ENCODE measurements around the gene SEC14L5. TPM values are rescaled to one million over a fixed set of nuclear protein-coding genes. Genes with fewer than 3 reads are reported as not detected.
"Not testable (repeated sequence)": the region's sequence is repeated elsewhere in the genome, so short reads cannot be mapped to it uniquely, and the experiment has no call there.

The SEC14L5 gene
- total RNA-seq, 2 experiments from 2014 or later, result not detected

GRCh38 chr16:4928227-4928626 is 29.9 kb upstream of the SEC14L5 start:
- CTCF ChIA-PET, result no interaction called here
- POLR2A ChIA-PET, result no interaction called here

DNA sequence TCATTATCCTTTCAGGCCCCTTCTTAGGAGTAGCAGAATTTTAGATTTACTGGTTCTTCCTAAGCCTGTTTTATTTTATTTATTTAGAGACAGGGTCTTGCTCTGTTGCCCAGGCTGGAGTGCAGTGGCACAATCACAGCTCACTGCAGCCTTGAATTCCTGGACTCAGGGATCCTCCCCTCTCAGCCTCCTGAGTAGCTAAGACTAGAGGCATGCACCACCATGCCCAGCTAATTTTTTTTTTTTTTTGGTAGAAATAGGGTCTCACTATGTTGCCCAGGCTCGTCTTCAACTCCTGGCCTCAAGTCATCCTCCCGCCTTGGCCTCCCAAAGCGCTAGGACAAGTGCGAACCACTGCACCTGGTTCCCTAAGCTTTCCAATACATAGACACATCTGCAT is 28.5 kb upstream of the SEC14L5 start:
- POLR2A ChIA-PET, result not testable (repeated sequence)
- CTCF ChIA-PET, result interaction anchor here (0.7 kb wide), 1 partner anchor 591 kb away, joined by 3 read pairs; no protein-coding TSS in a partner anchor

- CTCF ChIA-PET, result no interaction called here
Observed at GRCh38 chr16:4931381-4931780, 26.7 kb upstream of the SEC14L5 start.

DNA sequence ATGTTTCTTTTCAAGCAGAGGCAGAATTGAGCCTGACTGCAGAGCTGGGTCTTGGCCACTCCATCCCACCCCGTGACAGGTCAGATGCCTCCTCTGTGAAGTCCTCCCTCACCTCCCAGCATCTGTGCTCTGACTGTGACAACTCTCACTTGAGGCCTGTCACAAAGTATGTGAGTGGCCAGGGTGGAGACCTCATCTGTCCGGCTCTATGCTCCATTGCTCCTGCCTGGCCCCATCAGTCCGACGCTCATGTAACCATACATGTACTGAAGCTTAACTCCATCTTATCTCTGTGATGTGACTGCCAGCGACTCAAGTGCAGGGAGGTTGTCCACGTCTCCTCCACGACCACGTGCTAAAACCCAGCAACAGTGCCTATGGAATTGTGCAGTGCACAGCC is 24.7 kb upstream of the SEC14L5 start:
- ChIA-PET POLR2A (no interaction called here), CTCF (interaction anchor here (0.6 kb wide), 1 partner anchor 141 kb away, joined by 6 read pairs; no protein-coding TSS in a partner anchor)

More at GRCh38 chr16:4931381-4931780, 26.7 kb upstream of the SEC14L5 start:
- POLR2A ChIA-PET, result no interaction called here

GRCh38 chr16:4933871-4934395 is 24.2 kb upstream of the SEC14L5 start:
- CTCF ChIA-PET, result no interaction called here
- POLR2A ChIA-PET, result no interaction called here

GRCh38 chr16:4934591-4934990 is 23.5 kb upstream of the SEC14L5 start:
- POLR2A ChIA-PET, result no interaction called here

DNA sequence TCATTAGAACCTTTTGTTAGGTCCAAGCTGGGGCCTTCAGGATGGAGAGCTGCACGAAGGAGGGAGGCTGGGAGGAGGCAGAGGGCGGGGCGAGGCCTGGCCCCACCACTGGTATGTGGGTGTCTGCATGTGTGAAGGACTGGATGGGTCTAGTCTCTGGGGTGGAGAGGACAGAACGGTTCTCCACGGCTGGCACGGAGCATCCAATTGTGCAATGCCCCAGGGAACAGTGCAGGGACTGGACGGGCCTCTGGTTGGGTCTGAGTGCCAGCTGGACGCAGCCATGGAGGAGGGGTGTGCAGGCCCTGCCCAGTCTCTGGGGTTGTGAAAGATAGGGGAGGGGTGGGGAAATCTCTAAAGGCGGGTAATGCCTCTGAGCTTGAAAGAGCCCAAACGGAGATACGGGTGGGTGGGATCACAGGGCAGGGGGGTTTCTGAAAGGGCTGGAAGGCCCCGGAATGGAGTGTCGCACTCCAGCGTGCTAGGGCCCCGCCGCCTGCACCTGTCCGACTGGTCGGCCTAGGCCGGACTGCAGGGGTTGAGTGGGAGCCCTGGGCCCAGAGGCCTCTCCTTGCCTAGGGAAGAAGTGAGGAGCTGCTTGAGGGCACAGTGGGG is 22.8 kb upstream of the SEC14L5 start:
- POLR2A ChIA-PET, result no interaction called here
- CTCF ChIA-PET, result no interaction called here

More at GRCh38 chr16:4934591-4934990, 23.5 kb upstream of the SEC14L5 start:
- CTCF ChIA-PET, result no interaction called here

DNA sequence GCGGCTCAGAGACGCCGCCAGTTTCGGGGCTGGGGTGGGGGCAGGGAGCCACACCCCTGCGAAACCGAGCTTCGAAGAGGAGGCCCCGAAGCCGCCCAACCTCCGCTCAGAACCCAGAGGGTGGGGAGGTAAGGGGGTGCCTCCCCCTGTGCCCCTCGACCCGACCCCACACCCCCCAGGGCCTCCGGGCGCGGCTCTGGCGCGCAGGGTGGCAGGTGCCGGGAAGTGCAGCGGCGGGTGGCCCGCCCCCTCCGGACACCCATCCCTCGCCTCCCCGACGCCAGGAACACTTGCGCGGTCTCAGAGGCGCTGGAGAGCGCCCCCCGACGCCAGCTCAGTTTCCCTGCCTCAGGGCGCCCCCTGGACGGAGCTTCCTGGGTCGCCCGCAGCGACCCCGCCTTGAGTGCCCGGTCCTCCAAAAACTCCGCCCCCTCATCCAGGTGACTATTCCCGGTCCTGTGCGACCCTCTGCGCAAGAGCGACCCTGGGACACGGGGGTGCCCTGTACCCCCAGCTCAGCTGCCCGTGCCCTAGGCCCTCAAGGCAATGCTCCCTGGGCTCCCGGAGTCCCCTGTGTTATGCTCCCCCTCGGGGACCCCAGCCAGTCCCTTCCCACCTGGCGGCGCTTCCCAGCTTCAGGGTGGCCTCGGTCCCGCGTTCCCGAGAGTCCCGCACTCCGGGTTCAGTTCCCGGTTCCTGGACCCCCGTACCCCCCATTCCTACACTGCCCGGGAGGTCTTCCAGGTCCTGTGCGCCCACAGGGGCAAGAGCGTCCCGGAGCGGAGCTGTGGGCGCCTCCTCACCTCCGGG is 21.7 kb upstream of the SEC14L5 start:
- POLR2A ChIA-PET, result no interaction called here
- CTCF ChIA-PET, result no interaction called here

DNA sequence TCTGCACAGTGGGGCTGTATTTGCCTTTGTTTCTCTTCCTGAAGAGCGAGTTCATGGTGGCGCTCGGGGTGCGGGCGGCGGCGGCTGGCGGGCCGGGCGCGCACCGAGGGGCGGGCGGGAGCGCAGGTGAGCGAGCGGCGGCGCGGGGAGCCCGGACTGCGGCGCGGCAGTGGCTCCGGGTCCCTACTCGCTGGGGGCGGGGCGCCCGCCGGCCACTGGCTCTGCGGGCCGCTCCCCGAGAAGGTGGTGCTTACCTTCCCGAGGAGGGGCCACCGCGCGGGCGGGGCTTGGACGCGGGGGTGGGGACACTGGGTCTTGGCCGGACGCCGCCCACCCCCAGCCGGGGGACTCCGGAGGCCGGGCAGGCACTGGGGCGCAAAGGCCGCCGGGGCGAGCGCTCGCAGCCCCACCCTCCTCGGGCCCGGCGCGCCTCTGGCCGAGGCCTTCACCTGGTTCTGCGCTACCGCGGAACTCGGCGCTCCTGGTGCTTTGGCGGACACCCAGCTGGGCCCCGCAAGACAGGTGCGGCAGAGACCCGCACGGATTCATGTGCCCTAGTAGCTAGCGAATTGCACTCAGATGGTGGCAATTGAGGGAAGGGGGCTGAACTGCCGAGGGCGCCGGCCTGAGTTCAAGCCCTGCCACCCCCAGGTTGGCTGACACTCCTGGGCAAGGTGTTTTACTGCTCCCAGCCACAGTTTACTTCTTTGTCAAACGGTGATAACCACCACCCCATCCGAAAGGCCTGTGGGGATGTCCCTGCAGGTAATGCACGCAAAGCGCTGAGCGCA is 20.9 kb upstream of the SEC14L5 start, which contains the start of gene PPL:
TSS of gene PPL (minus strand) at position 158 of the 791 bp plus-strand sequence. CDS start at position 55, 103 bp downstream.
- ChIA-PET CTCF (no interaction called here), POLR2A (no interaction called here)

GRCh38 chr16:4937782-4938682 is 20.1 kb upstream of the SEC14L5 start:
- ChIA-PET CTCF (no interaction called here), POLR2A (no interaction called here)

GRCh38 chr16:4938683-4939030 is 19.5 kb upstream of the SEC14L5 start:
- POLR2A ChIA-PET, result no interaction called here
- CTCF ChIA-PET, result no interaction called here

DNA sequence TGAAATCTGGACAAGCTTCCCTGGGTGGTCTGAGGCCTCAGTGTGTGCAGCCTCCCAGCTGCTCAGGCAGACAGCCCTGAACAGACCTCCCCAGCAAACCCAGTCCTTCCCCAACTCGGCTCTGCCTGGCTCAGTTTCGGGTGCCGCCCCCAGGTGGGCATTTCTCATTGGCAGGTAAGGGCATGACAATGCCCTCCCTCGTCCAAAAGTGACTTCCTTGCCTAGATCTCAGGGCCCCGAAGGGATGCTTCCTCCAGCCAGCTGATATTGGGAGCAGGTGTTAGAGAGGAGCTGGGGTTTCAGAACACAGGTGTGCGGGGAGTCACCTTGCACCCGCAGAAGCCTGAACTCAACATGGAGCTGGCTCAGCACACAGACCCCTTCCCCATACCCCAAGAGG is 17.4 kb upstream of the SEC14L5 start:
- CTCF ChIA-PET, result no interaction called here
- POLR2A ChIA-PET, result no interaction called here

GRCh38 chr16:4942481-4942880 is 15.6 kb upstream of the SEC14L5 start:
- ChIA-PET POLR2A (interaction anchor here (0.6 kb wide), 1 partner anchor 647 kb away, joined by 5 read pairs; no protein-coding TSS in a partner anchor), CTCF (interaction anchor here (0.8 kb wide), 1 partner anchor 13 kb away, joined by 3 read pairs; no protein-coding TSS in a partner anchor)

DNA sequence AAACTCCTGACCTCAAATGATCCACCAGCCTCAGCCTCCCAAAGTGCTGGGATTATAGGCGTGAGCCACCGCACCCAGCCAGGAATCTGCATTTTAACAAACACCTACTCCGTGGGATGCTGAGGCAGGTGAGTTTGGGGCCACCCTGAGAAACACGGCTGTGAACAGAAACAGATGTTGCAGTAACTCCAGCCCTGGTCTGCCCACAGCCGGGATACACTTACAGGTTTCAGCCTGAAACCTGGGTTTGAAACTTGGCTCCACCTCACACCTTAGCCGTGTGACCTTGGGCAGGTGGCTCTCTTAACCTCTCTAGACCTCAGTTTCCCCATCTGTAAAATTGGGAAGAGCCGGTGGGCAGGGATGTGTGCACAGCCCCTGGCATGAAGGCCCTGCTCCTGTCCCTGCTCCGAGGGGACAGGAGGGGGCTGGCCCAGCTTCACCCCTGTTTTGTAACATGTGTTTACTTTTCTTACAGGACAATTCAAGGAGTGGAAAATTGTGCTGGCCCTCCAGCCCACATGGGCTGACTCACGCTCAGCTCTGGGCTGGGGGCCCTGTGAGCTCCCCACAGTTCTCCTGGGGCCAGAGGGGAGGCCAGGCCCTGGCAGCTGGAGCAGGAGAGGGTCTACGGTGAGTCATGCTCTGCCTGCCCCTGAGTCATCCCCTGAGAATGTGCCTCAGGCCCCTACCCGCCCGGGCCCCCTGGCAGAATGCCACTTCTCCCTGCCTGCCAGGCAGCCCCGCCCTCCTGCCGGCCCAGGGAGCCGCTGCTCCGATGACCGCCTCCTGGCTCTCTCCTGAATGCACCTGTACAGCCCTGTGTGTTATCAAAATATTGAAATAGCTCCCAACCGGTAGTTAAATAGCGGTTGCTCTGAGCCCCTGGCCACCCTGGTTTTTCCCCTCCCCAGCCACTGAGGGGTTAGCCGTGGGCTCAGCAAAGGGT is 13.5 kb upstream of the SEC14L5 start:
- ChIA-PET CTCF (no interaction called here), POLR2A (no interaction called here)

GRCh38 chr16:4945560-4946502 is 12.3 kb upstream of the SEC14L5 start:
- CTCF ChIA-PET, result no interaction called here

GRCh38 chr16:4946917-4947316 is 11.2 kb upstream of the SEC14L5 start:
- CTCF ChIA-PET, result no interaction called here
- POLR2A ChIA-PET, result no interaction called here

More at GRCh38 chr16:4945560-4946502, 12.3 kb upstream of the SEC14L5 start:
- POLR2A ChIA-PET, result no interaction called here
